HEK293 (cell line): ENCODE results near the gene MEGF10.

Experiments
- BCL11A ChIP-seq: fragments of 450-650 bp; formaldehyde crosslinking; IDR thresholded peaks from 2 replicates; pipeline ENCODE4 v1.5.1; 2016; ENCODE audit warnings: low read depth, missing biosample characterization, missing genetic modification characterization
- HOXD13 ChIP-seq: sonication (generic); formaldehyde crosslinking; IDR thresholded peaks from 2 replicates; pipeline ENCODE4 v1.8.0; 2022; ENCODE audit warnings: missing genetic modification reagents, borderline replicate concordance
- RBAK ChIP-seq: fragments of 450-650 bp; formaldehyde crosslinking; IDR thresholded peaks from 2 replicates; pipeline ENCODE4 v1.5.1; 2016; ENCODE audit warnings: missing biosample characterization, missing genetic modification characterization
- TCF7L2 ChIP-seq: IDR thresholded peaks from 2 replicates; pipeline ENCODE4 v1.6.1; 2011; ENCODE audit warnings: low read depth, mild to moderate bottlenecking, inconsistent platforms, low read length, moderate library complexity, borderline replicate concordance
- YY1 ChIP-seq: fragments of 450-650 bp; formaldehyde crosslinking; IDR thresholded peaks from 2 replicates; pipeline ENCODE4 v1.5.1; 2018; ENCODE audit warnings: missing biosample characterization, missing genetic modification characterization
- ZBTB44 ChIP-seq: fragments of 450-650 bp; IDR thresholded peaks from 2 replicates; pipeline ENCODE4 v1.5.1; 2018; ENCODE audit warnings: missing biosample characterization, mild to moderate bottlenecking, missing genetic modification characterization
- ZFP37 ChIP-seq: fragments of 450-650 bp; formaldehyde crosslinking; IDR thresholded peaks from 2 replicates; pipeline ENCODE4 v1.5.1; 2016; ENCODE audit warnings: missing biosample characterization, missing genetic modification characterization
- ZNF133 ChIP-seq: fragments of 450-650 bp; formaldehyde crosslinking; IDR thresholded peaks from 2 replicates; pipeline ENCODE4 v1.5.1; 2016; ENCODE audit warnings: missing biosample characterization, missing genetic modification characterization
- ZNF223 ChIP-seq: fragments of 450-650 bp; formaldehyde crosslinking; IDR thresholded peaks from 2 replicates; pipeline ENCODE4 v1.5.1; 2016; ENCODE audit warnings: missing biosample characterization, missing genetic modification characterization
- ZNF777 ChIP-seq: fragments of 450-650 bp; formaldehyde crosslinking; IDR thresholded peaks from 2 replicates; pipeline ENCODE4 v1.5.1; 2017; ENCODE audit warnings: missing biosample characterization, missing genetic modification characterization, borderline replicate concordance
- ZNF792 ChIP-seq: fragments of 450-650 bp; formaldehyde crosslinking; IDR thresholded peaks from 2 replicates; pipeline ENCODE4 v1.5.1; 2016; ENCODE audit warnings: missing biosample characterization, missing genetic modification characterization
- TF ChIP-seq, protein P1 (sequence below): fragments of 450-650 bp; formaldehyde crosslinking; IDR thresholded peaks from 2 replicates; pipeline ENCODE4 v1.5.1; 2016; ENCODE audit warnings: missing biosample characterization, missing genetic modification characterization
- TF ChIP-seq, protein P2 (sequence below): fragments of 450-650 bp; formaldehyde crosslinking; IDR thresholded peaks from 2 replicates; pipeline ENCODE4 v1.5.1; 2016; ENCODE audit warnings: missing biosample characterization, missing genetic modification characterization

GRCh38 chr5:127404190-127404589 is 113.6 kb downstream of the MEGF10 start:
- TF ChIP-seq, protein P1, sequence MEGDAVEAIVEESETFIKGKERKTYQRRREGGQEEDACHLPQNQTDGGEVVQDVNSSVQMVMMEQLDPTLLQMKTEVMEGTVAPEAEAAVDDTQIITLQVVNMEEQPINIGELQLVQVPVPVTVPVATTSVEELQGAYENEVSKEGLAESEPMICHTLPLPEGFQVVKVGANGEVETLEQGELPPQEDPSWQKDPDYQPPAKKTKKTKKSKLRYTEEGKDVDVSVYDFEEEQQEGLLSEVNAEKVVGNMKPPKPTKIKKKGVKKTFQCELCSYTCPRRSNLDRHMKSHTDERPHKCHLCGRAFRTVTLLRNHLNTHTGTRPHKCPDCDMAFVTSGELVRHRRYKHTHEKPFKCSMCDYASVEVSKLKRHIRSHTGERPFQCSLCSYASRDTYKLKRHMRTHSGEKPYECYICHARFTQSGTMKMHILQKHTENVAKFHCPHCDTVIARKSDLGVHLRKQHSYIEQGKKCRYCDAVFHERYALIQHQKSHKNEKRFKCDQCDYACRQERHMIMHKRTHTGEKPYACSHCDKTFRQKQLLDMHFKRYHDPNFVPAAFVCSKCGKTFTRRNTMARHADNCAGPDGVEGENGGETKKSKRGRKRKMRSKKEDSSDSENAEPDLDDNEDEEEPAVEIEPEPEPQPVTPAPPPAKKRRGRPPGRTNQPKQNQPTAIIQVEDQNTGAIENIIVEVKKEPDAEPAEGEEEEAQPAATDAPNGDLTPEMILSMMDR (tag by site-specific recombination) = no peak
- TF ChIP-seq BCL11A (no peak), ZFP37 (tag by site-specific recombination) (no peak), ZNF223 (tag by site-specific recombination) (no peak), ZBTB44 (tag by site-specific recombination) (no peak), ZNF792 (tag by site-specific recombination) (no peak), HOXD13 (CRISPR knock-in tag) (no peak), ZNF133 (no peak), RBAK (tag by site-specific recombination) (no peak), YY1 (tag by site-specific recombination) (no peak), ZNF777 (tag by site-specific recombination) (no peak), TCF7L2 (no peak)
- TF ChIP-seq, protein P2, sequence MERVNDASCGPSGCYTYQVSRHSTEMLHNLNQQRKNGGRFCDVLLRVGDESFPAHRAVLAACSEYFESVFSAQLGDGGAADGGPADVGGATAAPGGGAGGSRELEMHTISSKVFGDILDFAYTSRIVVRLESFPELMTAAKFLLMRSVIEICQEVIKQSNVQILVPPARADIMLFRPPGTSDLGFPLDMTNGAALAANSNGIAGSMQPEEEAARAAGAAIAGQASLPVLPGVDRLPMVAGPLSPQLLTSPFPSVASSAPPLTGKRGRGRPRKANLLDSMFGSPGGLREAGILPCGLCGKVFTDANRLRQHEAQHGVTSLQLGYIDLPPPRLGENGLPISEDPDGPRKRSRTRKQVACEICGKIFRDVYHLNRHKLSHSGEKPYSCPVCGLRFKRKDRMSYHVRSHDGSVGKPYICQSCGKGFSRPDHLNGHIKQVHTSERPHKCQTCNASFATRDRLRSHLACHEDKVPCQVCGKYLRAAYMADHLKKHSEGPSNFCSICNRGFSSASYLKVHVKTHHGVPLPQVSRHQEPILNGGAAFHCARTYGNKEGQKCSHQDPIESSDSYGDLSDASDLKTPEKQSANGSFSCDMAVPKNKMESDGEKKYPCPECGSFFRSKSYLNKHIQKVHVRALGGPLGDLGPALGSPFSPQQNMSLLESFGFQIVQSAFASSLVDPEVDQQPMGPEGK = no peak
